Measurements from ENCODE around the gene ANXA1. TPM values are rescaled to one million over a fixed set of nuclear protein-coding genes. Genes with fewer than 3 reads are reported as not detected.
"Not testable (repeated sequence)": the region's sequence is repeated elsewhere in the genome, so short reads cannot be mapped to it uniquely, and the experiment has no call there.

The ANXA1 gene, protein sequence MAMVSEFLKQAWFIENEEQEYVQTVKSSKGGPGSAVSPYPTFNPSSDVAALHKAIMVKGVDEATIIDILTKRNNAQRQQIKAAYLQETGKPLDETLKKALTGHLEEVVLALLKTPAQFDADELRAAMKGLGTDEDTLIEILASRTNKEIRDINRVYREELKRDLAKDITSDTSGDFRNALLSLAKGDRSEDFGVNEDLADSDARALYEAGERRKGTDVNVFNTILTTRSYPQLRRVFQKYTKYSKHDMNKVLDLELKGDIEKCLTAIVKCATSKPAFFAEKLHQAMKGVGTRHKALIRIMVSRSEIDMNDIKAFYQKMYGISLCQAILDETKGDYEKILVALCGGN
- 193 and 237 TPM in 2 replicates for total RNA-seq
- long read RNA-seq, transcript ANXA1-201 (13 exons, 1,509 nt), result major isoform, 2,566 of 2,760 reads
- long read RNA-seq, transcript ANXA1-202 (12 exons, 2,209 nt), result minor isoform, 6 of 2,760 reads
- long read RNA-seq, partial matches to known transcripts, result 10 of 2,760 reads
- long read RNA-seq, other reads (novel, unspliced or antisense), result 178 of 2,760 reads

DNA sequence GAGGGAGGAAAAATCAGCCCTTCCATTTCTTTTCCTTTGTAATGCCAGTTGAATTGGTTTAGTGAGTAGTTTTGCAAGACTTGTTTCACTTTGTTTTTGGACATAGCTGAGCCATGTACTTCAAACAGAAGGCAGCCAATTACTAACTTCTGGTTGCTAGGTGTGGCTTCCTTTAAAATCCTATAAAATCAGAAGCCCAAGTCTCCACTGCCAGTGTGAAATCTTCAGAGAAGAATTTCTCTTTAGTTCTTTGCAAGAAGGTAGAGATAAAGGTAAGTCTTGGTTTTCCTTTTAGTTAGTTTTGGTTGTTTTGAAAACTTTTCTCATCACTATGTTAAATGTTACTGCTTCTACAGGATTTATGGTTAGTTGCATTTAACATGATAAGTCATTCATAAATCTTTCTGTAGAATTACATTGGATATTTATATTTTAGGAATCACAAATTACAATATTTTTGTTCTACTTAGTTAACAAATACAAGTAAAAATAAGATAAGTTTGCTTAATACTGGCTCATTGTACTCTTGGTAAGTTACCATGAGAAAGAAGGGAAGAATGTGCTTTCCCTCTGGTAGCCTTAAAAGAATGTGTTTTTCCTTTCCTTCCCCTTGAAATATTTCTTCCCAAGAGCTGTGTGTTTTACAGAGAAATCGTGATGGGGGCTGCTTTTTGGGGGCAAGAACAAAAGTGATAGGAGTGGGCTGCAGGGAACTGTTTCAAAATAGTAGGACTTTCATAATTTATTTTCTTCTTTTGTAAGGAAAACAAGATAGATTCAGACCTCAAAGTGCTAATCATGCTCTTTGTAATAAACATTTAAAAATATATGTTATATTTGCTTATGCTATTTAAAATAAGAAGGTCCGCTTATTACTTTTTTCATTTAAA lies at the start of gene ANXA1:
ANXA1 (plus strand) TSS at position 213 of the 890 bp plus-strand sequence. CDS start 6,671 bp downstream, outside the sequence.
- DNase-seq (ENCODE audit: extremely low spot score, unreplicated experiment), result no peak
- Mint-ChIP-seq H3K4me1 (ENCODE audit: unreplicated experiment) (peaks cover 73% of the 10 kb centered on the region), H3K36me3 (ENCODE audit: unreplicated experiment) (peaks cover 11% of the 10 kb centered on the region), H3K27me3 (ENCODE audit: unreplicated experiment) (no peaks in the 10 kb centered on the region), H3K4me3 (ENCODE audit: unreplicated experiment) (peak within 1 kb of the TSS; percentile 88), H3K9me3 (ENCODE audit: unreplicated experiment) (no peaks in the 10 kb centered on the region), H3K27ac (ENCODE audit: unreplicated experiment) (peak within 1 kb of the TSS; percentile 95)
- TF ChIP-seq, protein P1, sequence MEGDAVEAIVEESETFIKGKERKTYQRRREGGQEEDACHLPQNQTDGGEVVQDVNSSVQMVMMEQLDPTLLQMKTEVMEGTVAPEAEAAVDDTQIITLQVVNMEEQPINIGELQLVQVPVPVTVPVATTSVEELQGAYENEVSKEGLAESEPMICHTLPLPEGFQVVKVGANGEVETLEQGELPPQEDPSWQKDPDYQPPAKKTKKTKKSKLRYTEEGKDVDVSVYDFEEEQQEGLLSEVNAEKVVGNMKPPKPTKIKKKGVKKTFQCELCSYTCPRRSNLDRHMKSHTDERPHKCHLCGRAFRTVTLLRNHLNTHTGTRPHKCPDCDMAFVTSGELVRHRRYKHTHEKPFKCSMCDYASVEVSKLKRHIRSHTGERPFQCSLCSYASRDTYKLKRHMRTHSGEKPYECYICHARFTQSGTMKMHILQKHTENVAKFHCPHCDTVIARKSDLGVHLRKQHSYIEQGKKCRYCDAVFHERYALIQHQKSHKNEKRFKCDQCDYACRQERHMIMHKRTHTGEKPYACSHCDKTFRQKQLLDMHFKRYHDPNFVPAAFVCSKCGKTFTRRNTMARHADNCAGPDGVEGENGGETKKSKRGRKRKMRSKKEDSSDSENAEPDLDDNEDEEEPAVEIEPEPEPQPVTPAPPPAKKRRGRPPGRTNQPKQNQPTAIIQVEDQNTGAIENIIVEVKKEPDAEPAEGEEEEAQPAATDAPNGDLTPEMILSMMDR (IDR thresholded peaks at IDR 0.05), result no peak

DNA sequence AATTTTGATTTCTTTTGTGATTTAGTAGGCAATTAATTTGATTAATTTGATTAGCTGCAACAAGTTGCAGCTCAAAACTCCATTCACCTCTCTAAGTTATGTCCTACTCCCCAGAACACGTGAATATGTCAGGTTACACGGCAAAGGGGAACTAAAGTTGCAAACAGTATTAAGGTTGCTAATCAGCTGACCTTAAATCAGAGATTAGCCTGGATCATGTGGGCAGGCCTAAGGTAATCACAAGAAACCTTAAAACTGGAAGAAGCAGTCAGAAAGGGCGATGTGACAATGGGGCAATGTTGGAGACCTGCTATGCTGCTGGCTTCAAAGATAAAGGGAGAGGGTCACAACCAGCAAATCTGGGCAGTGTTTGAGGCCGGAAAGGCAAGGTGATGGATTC lies 47.3 kb upstream of the ANXA1 start:
- no peak for DNase-seq (ENCODE audit: extremely low spot score, unreplicated experiment)
- Mint-ChIP-seq H3K4me3 (ENCODE audit: unreplicated experiment) (no peak overlapping the region), H3K27me3 (ENCODE audit: unreplicated experiment) (peaks cover 11% of the 10 kb centered on the region), H3K9me3 (ENCODE audit: unreplicated experiment) (no peaks in the 10 kb centered on the region), H3K4me1 (ENCODE audit: unreplicated experiment) (peaks cover 4% of the 10 kb centered on the region), H3K36me3 (ENCODE audit: unreplicated experiment) (no peaks in the 10 kb centered on the region), H3K27ac (ENCODE audit: unreplicated experiment) (no peak overlapping the region)
- TF ChIP-seq, protein P1 (IDR thresholded peaks at IDR 0.05), result no peak

DNA sequence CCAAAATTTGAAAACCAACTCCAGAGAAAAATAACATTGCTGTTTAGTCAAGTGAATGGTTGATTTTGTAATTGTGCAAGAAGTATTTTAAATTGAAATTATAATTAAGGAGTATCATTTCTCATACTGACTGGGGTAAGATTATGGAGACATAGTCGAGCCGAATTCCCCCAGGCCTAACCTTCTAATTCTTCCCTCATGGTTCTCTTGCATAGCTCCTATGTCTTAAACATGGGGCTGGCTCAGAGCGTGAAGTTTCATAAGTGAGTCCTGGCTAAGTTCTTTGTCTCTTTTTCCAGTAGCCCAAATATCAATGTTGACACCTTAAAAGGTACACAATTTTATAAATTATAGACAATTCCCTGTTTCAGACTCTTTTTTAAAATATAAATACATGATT lies 46.7 kb upstream of the ANXA1 start:
- Mint-ChIP-seq H3K36me3 (ENCODE audit: unreplicated experiment) (no peaks in the 10 kb centered on the region), H3K4me3 (ENCODE audit: unreplicated experiment) (no peak overlapping the region), H3K27ac (ENCODE audit: unreplicated experiment) (no peak overlapping the region), H3K27me3 (ENCODE audit: unreplicated experiment) (peaks cover 11% of the 10 kb centered on the region), H3K9me3 (ENCODE audit: unreplicated experiment) (no peaks in the 10 kb centered on the region), H3K4me1 (ENCODE audit: unreplicated experiment) (peaks cover 4% of the 10 kb centered on the region)
- DNase-seq (ENCODE audit: extremely low spot score, unreplicated experiment), result no peak
- TF ChIP-seq, protein P1 (IDR thresholded peaks at IDR 0.05), result no peak

DNA sequence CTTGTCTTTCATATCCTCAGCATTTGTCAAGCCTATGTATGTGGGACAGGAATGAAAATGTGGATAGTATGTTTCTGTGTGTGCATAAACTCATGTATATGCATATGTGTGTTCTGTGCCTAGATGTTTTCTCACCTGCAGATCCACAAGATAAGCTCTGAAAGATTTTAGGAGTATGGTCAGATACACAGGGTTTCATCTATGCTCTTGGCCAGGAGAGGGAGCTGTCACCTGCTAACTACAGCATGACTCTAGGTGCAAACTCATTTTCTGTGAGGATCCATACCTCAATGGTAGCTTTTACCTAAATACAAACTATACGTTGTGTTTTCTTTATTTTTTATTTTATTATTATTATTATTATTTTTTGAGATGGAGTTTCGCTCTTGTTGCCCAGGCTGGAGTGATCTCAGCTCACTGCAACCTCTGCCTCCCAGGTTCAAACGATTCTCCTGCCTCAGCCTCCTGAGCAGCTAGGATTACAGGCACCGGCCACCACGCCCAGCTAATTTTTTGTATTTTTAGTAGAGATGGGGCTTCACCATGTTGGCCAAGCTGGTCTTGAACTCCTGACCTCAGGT lies 44.1 kb upstream of the ANXA1 start:
- not testable (repeated sequence) for H3K4me3 Mint-ChIP-seq (ENCODE audit: unreplicated experiment); H3K27ac Mint-ChIP-seq (ENCODE audit: unreplicated experiment); DNase-seq (ENCODE audit: extremely low spot score, unreplicated experiment); H3K9me3 Mint-ChIP-seq (ENCODE audit: unreplicated experiment); H3K27me3 Mint-ChIP-seq (ENCODE audit: unreplicated experiment); H3K4me1 Mint-ChIP-seq (ENCODE audit: unreplicated experiment); H3K36me3 Mint-ChIP-seq (ENCODE audit: unreplicated experiment)
- TF ChIP-seq, protein P1 (IDR thresholded peaks at IDR 0.05), result peak; percentile 88

Measured in osteocyte (in vitro differentiated cells).